Fibroblast of lung (primary cell): ENCODE data around the gene UQCC2.

ENCODE experiments used
- EZH2 ChIP-seq: IDR thresholded peaks from 2 replicates; pipeline ENCODE4 v1.5.1; 2012; ENCODE audit warnings: low read length, control low read depth, mild to moderate bottlenecking; ENCODE audit errors: missing control alignments
- TF ChIP-seq, protein P1 (sequence below), 2 donors: IDR thresholded peaks in 1 of 2; conservative IDR thresholded peaks in 1 of 2; 1 replicate in 1 of 2; 2 replicates in 1 of 2; pipeline ENCODE4 v1.5.1; 2011 to 2012; ENCODE audit warnings: low read length in 2 of 2, control low read depth in 1 of 2, inconsistent platforms in 1 of 2, low read depth in 1 of 2, mild to moderate bottlenecking in 1 of 2

DNA sequence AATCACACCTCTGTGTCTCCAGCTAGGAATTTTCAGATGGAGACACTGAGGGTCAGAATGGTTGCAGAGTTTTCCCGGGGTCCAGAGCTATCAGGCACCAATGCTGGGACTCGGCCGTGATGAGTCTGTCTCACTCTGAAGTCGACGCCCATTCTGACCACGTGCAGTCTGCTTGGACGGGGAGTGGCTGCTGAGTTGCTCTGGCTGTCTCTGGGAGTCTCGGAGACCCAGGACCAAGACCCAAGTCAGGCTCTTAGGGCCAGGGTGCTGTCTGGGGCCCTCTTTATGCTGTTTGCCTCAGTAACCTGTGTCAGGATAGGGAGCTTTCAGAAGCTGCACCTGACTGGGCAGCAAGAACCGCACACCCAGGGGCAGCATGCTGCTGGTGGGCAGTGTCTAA lies 30.6 kb upstream of the UQCC2 start:
- TF ChIP-seq, protein P1, sequence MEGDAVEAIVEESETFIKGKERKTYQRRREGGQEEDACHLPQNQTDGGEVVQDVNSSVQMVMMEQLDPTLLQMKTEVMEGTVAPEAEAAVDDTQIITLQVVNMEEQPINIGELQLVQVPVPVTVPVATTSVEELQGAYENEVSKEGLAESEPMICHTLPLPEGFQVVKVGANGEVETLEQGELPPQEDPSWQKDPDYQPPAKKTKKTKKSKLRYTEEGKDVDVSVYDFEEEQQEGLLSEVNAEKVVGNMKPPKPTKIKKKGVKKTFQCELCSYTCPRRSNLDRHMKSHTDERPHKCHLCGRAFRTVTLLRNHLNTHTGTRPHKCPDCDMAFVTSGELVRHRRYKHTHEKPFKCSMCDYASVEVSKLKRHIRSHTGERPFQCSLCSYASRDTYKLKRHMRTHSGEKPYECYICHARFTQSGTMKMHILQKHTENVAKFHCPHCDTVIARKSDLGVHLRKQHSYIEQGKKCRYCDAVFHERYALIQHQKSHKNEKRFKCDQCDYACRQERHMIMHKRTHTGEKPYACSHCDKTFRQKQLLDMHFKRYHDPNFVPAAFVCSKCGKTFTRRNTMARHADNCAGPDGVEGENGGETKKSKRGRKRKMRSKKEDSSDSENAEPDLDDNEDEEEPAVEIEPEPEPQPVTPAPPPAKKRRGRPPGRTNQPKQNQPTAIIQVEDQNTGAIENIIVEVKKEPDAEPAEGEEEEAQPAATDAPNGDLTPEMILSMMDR (conservative IDR thresholded peaks at IDR 0.05 in 1 of 2, IDR thresholded peaks at IDR 0.05 in 1 of 2; ENCODE audit: low read depth in 1 of 2, low read length in 2 of 2), result no peak
- no peak for TF ChIP-seq EZH2
